ENCODE results near the gene PDE4B. TPM values are rescaled to one million over a fixed set of nuclear protein-coding genes. Genes with fewer than 3 reads are reported as not detected.

PDE4B gene
- total RNA-seq, 4 donors from 2014 or later: 11.2 to 49.5 (median 26.3) TPM

DNA sequence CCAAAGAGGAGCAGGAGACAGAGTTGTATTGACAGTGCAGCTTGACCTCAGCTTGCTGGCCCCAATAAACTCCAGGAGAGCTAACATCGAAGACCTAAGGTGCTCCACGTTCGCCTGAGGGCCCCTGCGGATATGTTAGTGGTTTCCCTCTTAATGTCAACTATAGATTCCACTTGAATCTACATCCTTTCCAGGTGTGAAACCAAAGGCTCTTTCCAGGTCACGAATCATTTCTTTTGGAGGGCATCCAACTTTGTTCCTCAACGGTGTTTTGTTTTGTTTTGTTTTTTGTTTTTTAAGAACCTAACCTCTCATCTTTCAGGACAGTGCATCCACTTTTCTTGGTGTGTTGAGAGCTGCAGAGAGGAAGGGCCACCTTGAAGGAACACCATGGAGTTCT lies 473.7 kb downstream of the PDE4B start:
- ATAC-seq (ENCODE audit: low FRiP score) (no peak), DNase-seq (ENCODE audit: low spot score) (no peak)
- TF ChIP-seq, protein P1, sequence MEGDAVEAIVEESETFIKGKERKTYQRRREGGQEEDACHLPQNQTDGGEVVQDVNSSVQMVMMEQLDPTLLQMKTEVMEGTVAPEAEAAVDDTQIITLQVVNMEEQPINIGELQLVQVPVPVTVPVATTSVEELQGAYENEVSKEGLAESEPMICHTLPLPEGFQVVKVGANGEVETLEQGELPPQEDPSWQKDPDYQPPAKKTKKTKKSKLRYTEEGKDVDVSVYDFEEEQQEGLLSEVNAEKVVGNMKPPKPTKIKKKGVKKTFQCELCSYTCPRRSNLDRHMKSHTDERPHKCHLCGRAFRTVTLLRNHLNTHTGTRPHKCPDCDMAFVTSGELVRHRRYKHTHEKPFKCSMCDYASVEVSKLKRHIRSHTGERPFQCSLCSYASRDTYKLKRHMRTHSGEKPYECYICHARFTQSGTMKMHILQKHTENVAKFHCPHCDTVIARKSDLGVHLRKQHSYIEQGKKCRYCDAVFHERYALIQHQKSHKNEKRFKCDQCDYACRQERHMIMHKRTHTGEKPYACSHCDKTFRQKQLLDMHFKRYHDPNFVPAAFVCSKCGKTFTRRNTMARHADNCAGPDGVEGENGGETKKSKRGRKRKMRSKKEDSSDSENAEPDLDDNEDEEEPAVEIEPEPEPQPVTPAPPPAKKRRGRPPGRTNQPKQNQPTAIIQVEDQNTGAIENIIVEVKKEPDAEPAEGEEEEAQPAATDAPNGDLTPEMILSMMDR (IDR thresholded peaks at IDR 0.05): no peak

DNA sequence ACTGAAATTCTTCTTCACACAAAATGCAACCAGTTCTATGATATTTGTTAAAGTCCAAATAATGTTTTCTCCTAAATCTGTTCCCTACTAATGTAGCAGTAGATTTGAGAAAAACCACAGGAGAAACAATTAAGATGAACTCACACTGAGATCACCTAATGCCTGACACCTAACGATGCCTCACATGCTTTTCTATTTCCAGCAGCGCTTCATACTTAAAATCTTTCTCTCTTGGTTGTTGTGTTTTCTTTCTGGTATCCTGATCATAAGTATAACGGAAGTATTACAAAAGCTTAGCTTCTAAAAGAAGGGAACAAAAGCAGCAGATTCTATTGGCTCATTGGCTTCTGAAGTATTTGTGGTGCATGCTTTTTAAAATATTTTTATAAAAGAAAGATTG lies 474.1 kb downstream of the PDE4B start:
- ATAC-seq (ENCODE audit: low FRiP score) (no peak), DNase-seq (ENCODE audit: low spot score) (no peak)
- TF ChIP-seq, protein P1 (IDR thresholded peaks at IDR 0.05): no peak

DNA sequence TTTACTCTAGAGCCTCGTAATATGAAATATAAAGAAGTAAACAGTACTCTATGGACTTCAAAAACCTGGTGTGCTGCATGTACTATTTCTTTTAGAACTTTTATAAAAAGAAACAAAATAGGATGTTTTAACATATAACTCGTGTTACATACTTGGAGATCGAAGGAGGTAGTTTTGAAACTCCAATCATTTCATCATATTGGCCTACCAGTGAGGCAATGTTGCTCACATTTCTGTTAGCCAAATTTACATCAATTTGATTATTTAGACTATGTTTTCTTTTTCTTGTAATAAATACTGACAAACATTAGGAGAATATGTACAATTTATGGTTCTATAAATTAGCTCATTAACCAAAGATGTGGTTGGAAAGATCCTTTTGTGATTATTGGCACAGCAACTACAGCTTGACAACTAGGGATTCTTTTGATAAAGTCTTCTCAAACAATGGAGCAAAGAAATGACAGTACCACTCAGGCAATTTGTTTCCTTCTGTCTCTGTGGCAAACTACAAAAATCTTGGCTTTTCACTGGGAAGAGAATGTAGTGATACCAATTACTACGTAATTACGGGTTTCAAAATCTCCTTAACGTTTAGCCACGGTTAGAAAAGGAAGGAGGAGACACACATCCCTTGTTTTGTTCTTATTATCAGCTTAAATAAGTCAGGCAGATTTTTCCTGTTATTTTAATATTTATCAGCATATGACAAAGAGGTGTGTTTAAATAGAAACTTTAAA lies 474.7 kb downstream of the PDE4B start:
- TF ChIP-seq, protein P1 (IDR thresholded peaks at IDR 0.05): no peak
- no peak for DNase-seq (ENCODE audit: low spot score)

DNA sequence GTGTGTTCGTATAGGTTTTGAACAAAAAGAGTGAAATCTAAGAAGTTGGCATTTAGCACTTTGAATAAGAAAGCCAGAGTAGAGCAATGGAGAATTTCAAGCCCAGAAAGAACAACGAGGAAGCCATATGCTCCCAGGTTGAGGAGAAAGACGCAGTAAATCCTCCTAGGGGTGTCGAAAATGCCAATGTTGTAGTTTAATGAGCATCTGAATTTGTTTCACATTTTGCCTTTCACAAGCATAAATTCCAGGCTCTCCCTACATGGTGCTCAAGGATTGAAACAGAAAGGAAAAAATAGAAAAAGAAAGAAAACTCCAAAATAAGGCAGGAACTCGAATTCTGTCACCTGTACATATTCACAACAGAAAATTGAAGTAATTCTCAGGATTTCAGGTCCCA lies 476.5 kb downstream of the PDE4B start:
- TF ChIP-seq, protein P1 (IDR thresholded peaks at IDR 0.05): no peak
- DNase-seq (ENCODE audit: low spot score) (no peak), ATAC-seq (ENCODE audit: low FRiP score) (no peak)

More for the DNA sequence above, 474.7 kb downstream of the PDE4B start:
- ATAC-seq (ENCODE audit: low FRiP score): no peak

DNA sequence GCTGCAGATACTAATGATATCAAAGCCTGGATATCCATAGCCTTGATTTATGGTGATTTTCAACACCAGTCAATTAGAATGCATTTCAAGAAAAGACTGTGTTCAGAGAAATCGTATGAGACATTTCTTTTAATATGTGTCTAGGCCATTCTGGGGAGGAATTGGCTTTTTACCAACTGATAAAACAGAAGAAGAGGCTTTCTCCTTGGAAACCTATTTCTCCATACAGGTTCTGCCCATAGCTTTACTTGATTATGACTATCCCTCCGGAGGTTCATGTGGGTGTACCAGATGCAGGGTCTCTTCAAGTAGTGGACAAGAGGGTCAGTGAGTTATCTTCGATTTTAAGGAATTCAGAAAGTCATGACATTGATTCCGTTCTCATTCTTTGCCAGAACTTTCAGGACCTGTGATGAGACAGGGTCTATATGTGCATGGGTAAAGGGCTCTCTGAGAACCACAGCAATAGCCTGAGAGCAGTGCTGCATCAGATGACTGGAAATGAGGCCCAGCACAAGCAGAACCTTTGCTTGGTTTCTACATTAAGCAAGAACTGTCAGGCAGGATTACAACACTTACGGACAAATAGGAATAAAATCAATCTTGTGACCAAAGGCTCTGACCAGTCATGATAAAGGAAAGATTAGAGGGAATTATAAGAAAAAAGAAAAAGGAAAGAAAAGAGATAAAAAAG lies 477.6 kb downstream of the PDE4B start:
- DNase-seq (ENCODE audit: low spot score) (no peak), ATAC-seq (ENCODE audit: low FRiP score) (peak; percentile 84)
- TF ChIP-seq, protein P1 (IDR thresholded peaks at IDR 0.05): no peak

DNA sequence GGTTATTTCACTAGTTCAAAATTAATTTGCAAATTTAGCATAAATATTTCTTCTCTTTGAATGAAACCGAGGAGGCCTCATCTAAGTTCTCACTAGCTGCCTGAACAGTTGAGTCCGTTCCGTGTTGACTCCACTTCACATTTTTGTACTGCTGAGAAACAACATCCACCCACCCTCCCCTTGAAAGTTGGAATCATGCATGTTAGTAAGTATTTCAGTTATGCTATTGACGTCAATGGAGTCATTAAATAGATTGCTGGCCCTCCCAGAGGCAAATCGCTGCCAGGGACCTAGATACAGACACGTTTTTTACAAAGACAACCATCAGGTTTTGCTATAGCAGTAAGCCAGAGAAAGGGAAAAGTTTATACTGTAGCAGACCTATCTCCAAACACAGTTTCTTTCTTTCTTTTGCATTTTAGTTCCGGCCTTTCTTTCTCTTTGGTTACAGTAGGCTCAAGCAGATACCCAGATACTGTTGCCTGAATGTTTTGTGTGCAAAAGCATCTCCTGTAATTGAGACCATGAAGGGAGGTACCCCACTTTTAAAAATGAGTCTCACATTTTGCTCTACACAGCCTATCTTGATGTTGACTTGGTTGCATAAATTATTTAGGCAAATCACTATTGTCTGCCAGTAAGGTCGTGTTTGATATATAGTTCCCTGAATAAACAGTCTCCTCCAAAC lies 478.7 kb downstream of the PDE4B start:
- peak; percentile 78 for ATAC-seq (ENCODE audit: low FRiP score)
- TF ChIP-seq, protein P1 (IDR thresholded peaks at IDR 0.05): no peak
- peak; percentile 56 for DNase-seq (ENCODE audit: low spot score)

Measured in omental fat pad (tissue), 4 donors.